DND-41 (cell line): ENCODE measurements around the gene SGMS1.

Source experiments
- EZH2 ChIP-seq: IDR thresholded peaks from 3 replicates; pipeline ENCODE4 v1.6.1; 2012; ENCODE audit warnings: borderline replicate concordance, low read depth, mild to moderate bottlenecking, moderate library complexity, low read length, inconsistent platforms; ENCODE audit not compliant: severe bottlenecking
- TF ChIP-seq, protein P1 (sequence below): IDR thresholded peaks from 2 replicates; pipeline ENCODE4 v1.5.1; 2012; ENCODE audit warnings: borderline replicate concordance, low read length, moderate library complexity, mild to moderate bottlenecking; ENCODE audit not compliant: poor library complexity, severe bottlenecking; ENCODE audit errors: extremely low read depth

- TF ChIP-seq, protein P1, sequence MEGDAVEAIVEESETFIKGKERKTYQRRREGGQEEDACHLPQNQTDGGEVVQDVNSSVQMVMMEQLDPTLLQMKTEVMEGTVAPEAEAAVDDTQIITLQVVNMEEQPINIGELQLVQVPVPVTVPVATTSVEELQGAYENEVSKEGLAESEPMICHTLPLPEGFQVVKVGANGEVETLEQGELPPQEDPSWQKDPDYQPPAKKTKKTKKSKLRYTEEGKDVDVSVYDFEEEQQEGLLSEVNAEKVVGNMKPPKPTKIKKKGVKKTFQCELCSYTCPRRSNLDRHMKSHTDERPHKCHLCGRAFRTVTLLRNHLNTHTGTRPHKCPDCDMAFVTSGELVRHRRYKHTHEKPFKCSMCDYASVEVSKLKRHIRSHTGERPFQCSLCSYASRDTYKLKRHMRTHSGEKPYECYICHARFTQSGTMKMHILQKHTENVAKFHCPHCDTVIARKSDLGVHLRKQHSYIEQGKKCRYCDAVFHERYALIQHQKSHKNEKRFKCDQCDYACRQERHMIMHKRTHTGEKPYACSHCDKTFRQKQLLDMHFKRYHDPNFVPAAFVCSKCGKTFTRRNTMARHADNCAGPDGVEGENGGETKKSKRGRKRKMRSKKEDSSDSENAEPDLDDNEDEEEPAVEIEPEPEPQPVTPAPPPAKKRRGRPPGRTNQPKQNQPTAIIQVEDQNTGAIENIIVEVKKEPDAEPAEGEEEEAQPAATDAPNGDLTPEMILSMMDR = no peak
- no peak for TF ChIP-seq EZH2
Observed at GRCh38 chr10:50346942-50347341, 276.8 kb downstream of the SGMS1 start.
